PC-9 (cell line): ENCODE data around the gene SORCS2.

Source experiments
- CTCF ChIP-seq: fragments of 200-600 bp; sonication (generic); conservative IDR thresholded peaks from 2 replicates; pipeline ENCODE4 v1.6.1; 2017; ENCODE audit warnings: mixed run types, antibody characterized with exemption, mild to moderate bottlenecking, moderate library complexity
- EZH2 ChIP-seq: fragments of 200-600 bp; sonication (generic); IDR thresholded peaks from 2 replicates; pipeline ENCODE4 v1.8.0; 2017; ENCODE audit warnings: antibody characterized with exemption, low read depth

DNA sequence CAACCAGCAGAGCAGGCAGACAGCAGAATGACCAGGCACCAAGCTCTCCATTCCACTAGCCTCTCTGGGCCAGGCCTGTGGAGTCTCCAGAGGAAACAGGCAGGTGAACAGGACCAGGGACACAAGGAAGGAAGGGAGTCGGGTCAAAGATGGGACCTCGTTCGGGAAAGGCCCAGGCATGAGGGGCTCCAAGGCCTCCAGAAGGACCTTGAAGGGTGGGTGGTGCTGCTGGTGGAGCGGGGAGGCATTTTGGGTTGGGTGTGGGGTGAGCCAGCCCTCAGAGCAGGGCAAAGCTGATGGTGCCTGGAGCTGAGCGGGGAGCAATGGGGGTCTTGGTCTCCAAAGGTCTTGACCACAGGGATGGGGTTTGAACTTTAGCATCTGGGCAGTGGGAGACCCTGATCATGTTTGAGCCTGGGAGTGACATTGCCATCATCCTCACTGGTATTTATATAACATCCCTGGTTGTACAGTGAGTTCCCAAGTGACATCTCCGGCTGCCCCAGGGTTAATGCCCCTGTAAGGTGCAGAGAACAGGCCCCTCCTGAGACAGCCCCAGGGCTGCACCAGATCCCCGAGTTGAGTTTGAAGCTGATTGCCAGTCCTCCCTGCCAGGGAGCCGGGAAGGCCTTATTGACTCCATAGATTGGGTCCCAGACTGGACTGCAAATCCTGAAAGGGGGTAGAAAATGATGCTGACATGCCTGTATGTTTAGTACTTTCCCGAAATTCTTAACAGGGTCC is 189.7 kb downstream of the SORCS2 start:
- no peak for TF ChIP-seq CTCF
- no peak for TF ChIP-seq EZH2
